Hypothalamus (tissue), 51 donors: ENCODE measurements around the gene CPT1B.

Experiments
- DNase-seq, 51 donors: peaks; one replicate each; lab custom pipeline; 2025; lab: John Stamatoyannopoulos, UW

CPT1B gene

GRCh38 chr22:50530877-50531545 is 47.2 kb downstream of the CPT1B start:
- DNase-seq: peak in 3 of 51 donors; percentile 26 to 36 (median 26)

GRCh38 chr22:50530580-50530876 is 47.7 kb downstream of the CPT1B start:
- no peak for DNase-seq

- DNase-seq: peak in 3 of 51 donors; percentile 16 to 40 (median 18)
Observed at GRCh38 chr22:50529897-50530579, 48.2 kb downstream of the CPT1B start, which contains the start of gene TYMP. TYMP (minus strand) TSS chr22:50530012; CDS start chr22:50529709, 303 bp downstream.

GRCh38 chr22:50529416-50529896 is 48.8 kb downstream of the CPT1B start:
- no peak for DNase-seq

GRCh38 chr22:50528682-50529415 is 49.4 kb downstream of the CPT1B start:
- no peak for DNase-seq

- no peak for DNase-seq
Observed at GRCh38 chr22:50527921-50528681, 50.1 kb downstream of the CPT1B start.

- peak in 4 of 51 donors; percentile 24 to 39 (median 30) for DNase-seq
Observed at GRCh38 chr22:50526834-50527801, 51.1 kb downstream of the CPT1B start.

GRCh38 chr22:50526108-50526833 is 52.0 kb downstream of the CPT1B start:
- DNase-seq: peak in 30 of 51 donors; percentile 36 to 85 (median 68)

GRCh38 chr22:50525858-50526107 is 52.4 kb downstream of the CPT1B start:
- DNase-seq: peak in 18 of 51 donors; percentile 50 to 86 (median 71)

- DNase-seq: peak; percentile 52 to 95 (median 87)
Observed at GRCh38 chr22:50525104-50525857, 52.9 kb downstream of the CPT1B start, which contains the start of gene SCO2. SCO2 (minus strand) TSS chr22:50525598; CDS start chr22:50524411, 1,187 bp downstream.

- no peak for DNase-seq
Observed at GRCh38 chr22:50524676-50525103, 53.5 kb downstream of the CPT1B start.

- no peak for DNase-seq
Observed at GRCh38 chr22:50523806-50524675, 54.2 kb downstream of the CPT1B start.

- DNase-seq: no peak
Observed at GRCh38 chr22:50523458-50523805, 54.8 kb downstream of the CPT1B start.

GRCh38 chr22:50522806-50523438 is 55.3 kb downstream of the CPT1B start:
- DNase-seq: no peak

GRCh38 chr22:50522208-50522805 is 55.9 kb downstream of the CPT1B start:
- DNase-seq: no peak

GRCh38 chr22:50521710-50522109 is 56.5 kb downstream of the CPT1B start:
- no peak for DNase-seq
